Heart left ventricle (tissue), 16 donors: Measurements from ENCODE around the gene SCG3. TPM values are rescaled to one million over a fixed set of nuclear protein-coding genes. Genes with fewer than 3 reads are reported as not detected.

Experiments used
- ATAC-seq, 4 donors: fragments of 200-7000 bp; cut with Tn5 transposase; one replicate each; pipeline ENCODE4 v1.9.1; 2020 to 2022; ENCODE audit warnings: moderate library complexity in 4 of 4, mild to moderate bottlenecking in 3 of 4, moderate number of reproducible peaks in 1 of 4
- DNase-seq, 5 donors: peaks; one replicate each; pipeline ENCODE4 v3.0.0-alpha.2; 2020
- H3K27ac ChIP-seq, 12 donors: fragments of 200-600 bp; sonication (generic) in 4 of 12; one replicate each; pipeline versions ENCODE4 v1.5.0 to v1.8.0; 2016 to 2022; ENCODE audit warnings: mild to moderate bottlenecking in 2 of 12
- H3K27me3 ChIP-seq, 9 donors: fragments of 200-600 bp; sonication (generic) in 2 of 9; one replicate each; pipeline versions ENCODE4 v1.5.1 to v1.8.0; 2016 to 2022; ENCODE audit warnings: mild to moderate bottlenecking in 3 of 9
- H3K36me3 ChIP-seq, 9 donors: fragments of 200-600 bp; sonication (generic) in 2 of 9; one replicate each; pipeline versions ENCODE4 v1.5.0 to v1.8.0; 2018 to 2022; ENCODE audit warnings: mild to moderate bottlenecking in 2 of 9
- H3K4me1 ChIP-seq, 12 donors: fragments of 200-600 bp; sonication (generic) in 4 of 12; one replicate each; pipeline versions ENCODE4 v1.5.0 to v1.8.0; 2016 to 2022; ENCODE audit warnings: mild to moderate bottlenecking in 3 of 12
- H3K4me3 ChIP-seq, 12 donors: fragments of 200-600 bp; sonication (generic) in 4 of 12; one replicate each; pipeline versions ENCODE4 v1.5.0 to v1.8.0; 2017 to 2022; ENCODE audit warnings: mild to moderate bottlenecking in 9 of 12, moderate library complexity in 4 of 12
- H3K9me3 ChIP-seq, 12 donors: fragments of 200-600 bp; sonication (generic) in 4 of 12; one replicate each; pipeline versions ENCODE4 v1.5.0 to v1.8.0; 2016 to 2022; ENCODE audit warnings: mild to moderate bottlenecking in 1 of 12
- POLR2A ChIP-seq, 2 donors: fragments of 450-650 bp; IDR thresholded peaks; one replicate each; pipeline ENCODE4 v1.6.1; 2017; ENCODE audit warnings: antibody characterized with exemption in 2 of 2, mild to moderate bottlenecking in 2 of 2, moderate library complexity in 2 of 2
- WGBS, 4 donors: extraction: QIAGEN DNeasy Blood & Tissue Kit in 2 of 4; methylation state at CpG; one replicate each; pipeline versions ENCODE4 v1.1.5 to v1.1.7; 2013 to 2018; 5-methylcytosine and 5-hydroxymethylcytosine counted together
- intact Hi-C, 10 donors: fragments of 100-400 bp; cut with DNase I; formaldehyde crosslinking; loops; one replicate each; pipeline versions ENCODE4 v1.11.1 to v1.14.2; 2022
- polyA plus RNA-seq, 2 donors: library from polyadenylated mRNA; stranded (reverse); fragments of 200-250 nt; gene quantifications; one replicate each; pipeline ENCODE4 v1.2.3, GENCODE V29; 2013
- total RNA-seq, 9 donors: library from RNA; depleted of rRNA in 2 of 9; stranded (reverse); fragments of >200 nt in 2 of 9; fragmentation: NEBNext Ultra II Directional in 3 of 9; extraction: Animal tissue kit (Norgen Biotek cat#: 25700) in 3 of 9; gene quantifications; one replicate each; pipeline versions ENCODE4 v1.1.0 to v1.2.4, GENCODE V29; 2016 to 2023
- TF ChIP-seq, protein P1 (sequence below), 12 donors: fragments of 200-600 bp; sonication (generic) in 4 of 12; IDR thresholded peaks; one replicate each; pipeline versions ENCODE4 v1.5.0 to v1.8.0; 2018 to 2022; ENCODE audit warnings: antibody characterized with exemption in 12 of 12, mild to moderate bottlenecking in 5 of 12
- donor health status: ischemic (EF 13 %, LVEDD 7.1; RV severe dilation, severe dysfunction).
- donor health status: healthy with polysubstance abuse.
- donor health status: DM: no; HTN: yes; CAD: no.
- donor health status: DM: no; HTN: no; CAD: no.
- donor health status: ischemic (EF 25% LVEDD 6.9; RV normal size, moderate dysfunction).
- donor health status: ischemic (EF 25% LVEDD 5.7; RV mildly dilated, moderate dysfunction).
- donor health status: healthy.
- donor health status: DM: yes; HTN: yes; CAD: no.
- donor health status: ischemic (EF 35%, LVEDD 5.7; RV mildly dilated, moderate dysfunction).
- donor health status: nonischemic (EF 11% LVEDD 7.7; RV severe dilation, severe dysfunction).
- donor health status: DM: yes; HTN: yes; CAD: no.
- donor health status: PGD.
- donor health status: ischemic (EF 29% LVEDD 5.4; RV normal size, mild dysfunction).
- donor health status: nonischemic (EF 23%, LVEDD 6.1; RV moderate dilation, normal function).

Gene SCG3
- total and polyA plus RNA-seq, 11 donors: 0.04 to 0.11 (median 0.10) TPM; not detected in 8

DNA sequence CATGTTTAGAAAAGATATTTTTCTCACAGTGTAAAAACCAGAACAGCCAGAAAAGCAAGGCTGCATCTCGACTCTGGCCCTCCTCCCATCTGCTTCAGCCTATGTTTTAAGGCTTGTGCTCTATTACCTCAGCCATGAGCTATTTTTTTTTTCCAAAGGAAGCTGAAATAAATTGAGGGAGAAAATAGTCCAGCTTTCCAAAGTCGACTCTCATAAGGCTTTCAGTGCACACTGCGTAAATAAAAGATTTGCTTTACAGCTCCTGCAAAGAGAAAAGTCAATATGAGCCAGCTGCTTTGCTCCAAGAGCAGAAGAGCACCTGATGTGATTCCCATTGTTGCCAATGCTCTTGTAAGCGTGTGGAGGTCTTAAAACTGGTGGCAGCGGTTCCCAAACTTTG, 26.7 kb downstream of the SCG3 start:
- no peaks in the 10 kb centered on the region for H3K27me3 ChIP-seq
- H3K36me3 ChIP-seq: no peaks in the 10 kb centered on the region
- peak overlapping the region in 6 of 12 donors; percentile 5 to 46 (median 34) for H3K27ac ChIP-seq
- DNase-seq (no peak), ATAC-seq (peak in 2 of 4 donors; percentile 10 to 32)
- TF ChIP-seq, protein P1, sequence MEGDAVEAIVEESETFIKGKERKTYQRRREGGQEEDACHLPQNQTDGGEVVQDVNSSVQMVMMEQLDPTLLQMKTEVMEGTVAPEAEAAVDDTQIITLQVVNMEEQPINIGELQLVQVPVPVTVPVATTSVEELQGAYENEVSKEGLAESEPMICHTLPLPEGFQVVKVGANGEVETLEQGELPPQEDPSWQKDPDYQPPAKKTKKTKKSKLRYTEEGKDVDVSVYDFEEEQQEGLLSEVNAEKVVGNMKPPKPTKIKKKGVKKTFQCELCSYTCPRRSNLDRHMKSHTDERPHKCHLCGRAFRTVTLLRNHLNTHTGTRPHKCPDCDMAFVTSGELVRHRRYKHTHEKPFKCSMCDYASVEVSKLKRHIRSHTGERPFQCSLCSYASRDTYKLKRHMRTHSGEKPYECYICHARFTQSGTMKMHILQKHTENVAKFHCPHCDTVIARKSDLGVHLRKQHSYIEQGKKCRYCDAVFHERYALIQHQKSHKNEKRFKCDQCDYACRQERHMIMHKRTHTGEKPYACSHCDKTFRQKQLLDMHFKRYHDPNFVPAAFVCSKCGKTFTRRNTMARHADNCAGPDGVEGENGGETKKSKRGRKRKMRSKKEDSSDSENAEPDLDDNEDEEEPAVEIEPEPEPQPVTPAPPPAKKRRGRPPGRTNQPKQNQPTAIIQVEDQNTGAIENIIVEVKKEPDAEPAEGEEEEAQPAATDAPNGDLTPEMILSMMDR (IDR thresholded peaks at IDR 0.05): no peak
- no peak for TF ChIP-seq POLR2A (IDR thresholded peaks at IDR 0.05)
- 65 to 68% (median 67%) methylated on average over 5 of the region's 5 CpGs for WGBS, 4 donors
- intact Hi-C loops: no loop called here
- peaks cover 0 to 12% (median 0%) of the 10 kb centered on the region in 12 donors for H3K4me1 ChIP-seq
- H3K4me3 ChIP-seq: peak overlapping the region in 1 of 12 donors; percentile 24
- no peaks in the 10 kb centered on the region for H3K9me3 ChIP-seq

DNA sequence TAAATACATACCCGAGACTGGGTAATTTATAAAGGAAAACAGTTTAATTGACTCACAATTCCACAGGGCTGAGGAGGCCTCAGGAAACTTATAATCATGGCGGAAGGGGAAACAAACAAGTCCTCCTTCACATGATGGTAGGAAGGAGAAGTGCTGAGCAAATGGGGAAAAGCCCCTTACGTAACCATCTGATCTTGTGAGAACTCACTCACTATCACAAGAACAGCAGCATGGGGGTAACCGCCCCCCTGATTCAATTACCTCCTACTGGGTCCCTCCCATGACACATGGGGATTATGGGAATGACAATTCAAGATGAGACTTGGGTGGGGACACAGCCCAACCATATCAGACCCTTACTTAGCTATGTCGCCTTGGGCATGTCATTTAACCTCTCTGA, 27.7 kb downstream of the SCG3 start:
- TF ChIP-seq, protein P1 (IDR thresholded peaks at IDR 0.05): no peak
- TF ChIP-seq POLR2A (IDR thresholded peaks at IDR 0.05): no peak
- 84 to 94% (median 90%) methylated on average over 5 of the region's 5 CpGs for WGBS, 4 donors
- ATAC-seq (no peak), DNase-seq (no peak)
- no peak overlapping the region for H3K4me3 ChIP-seq
- H3K4me1 ChIP-seq: peaks cover 0 to 12% (median 0%) of the 10 kb centered on the region in 12 donors
- no peaks in the 10 kb centered on the region for H3K27me3 ChIP-seq
- no peaks in the 10 kb centered on the region for H3K9me3 ChIP-seq
- H3K27ac ChIP-seq: peak overlapping the region in 2 of 12 donors; percentile 27 to 40
- H3K36me3 ChIP-seq: no peaks in the 10 kb centered on the region
- intact Hi-C loops: no loop called here

DNA sequence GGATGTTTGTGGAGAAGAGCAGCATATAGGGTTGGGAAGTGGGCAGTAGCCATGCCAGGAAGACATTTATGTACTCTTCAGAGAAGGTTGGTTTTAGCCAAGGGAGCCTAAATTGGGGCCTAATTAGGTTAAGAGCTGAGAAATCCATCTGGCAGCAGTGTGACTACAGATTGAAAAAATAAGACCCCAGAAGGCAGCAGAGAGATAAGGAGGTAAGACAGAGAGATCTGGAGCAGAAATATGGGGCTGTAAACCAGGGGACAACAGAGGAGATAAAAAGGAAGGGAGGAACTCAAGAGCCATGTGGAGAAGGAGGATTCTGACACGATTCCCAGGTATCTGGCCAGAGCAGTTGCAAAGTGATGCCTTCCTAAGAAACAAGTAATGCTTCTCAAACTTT, 32.9 kb downstream of the SCG3 start:
- Histone ChIP-seq H3K9me3 (no peaks in the 10 kb centered on the region), H3K27me3 (no peaks in the 10 kb centered on the region), H3K27ac (no peak overlapping the region), H3K36me3 (no peaks in the 10 kb centered on the region), H3K4me3 (no peak overlapping the region), H3K4me1 (no peaks in the 10 kb centered on the region)
- TF ChIP-seq POLR2A (IDR thresholded peaks at IDR 0.05): no peak
- TF ChIP-seq, protein P1 (IDR thresholded peaks at IDR 0.05): no peak
- no peak for DNase-seq
- intact Hi-C loops: loop anchor here in 1 of 10 donors (10.0 kb wide), 1 partner anchor 61 kb away; no protein-coding TSS in a partner anchor
- no peak for ATAC-seq
- 64 to 79% (median 70%) methylated on average over 1 of the region's 1 CpG for WGBS, 4 donors

DNA sequence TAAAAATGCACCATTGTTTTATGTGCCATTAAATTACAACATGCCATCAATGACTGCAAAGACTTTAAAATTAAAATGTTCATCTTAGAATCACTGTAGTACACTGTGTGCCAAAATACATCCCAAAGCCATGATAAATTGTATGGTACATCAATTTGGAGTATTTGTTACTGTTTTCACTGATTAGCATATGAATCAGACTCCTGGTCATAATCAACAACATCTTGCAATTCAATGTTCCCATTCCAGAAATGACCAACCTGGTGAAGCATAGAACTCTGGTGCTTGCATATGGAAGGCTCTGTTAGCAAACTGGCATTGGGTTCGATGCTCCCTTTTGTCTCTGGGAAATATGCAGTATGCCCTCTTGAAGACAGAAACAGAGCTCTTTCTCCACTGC, 33.6 kb downstream of the SCG3 start:
- H3K27ac ChIP-seq: no peak overlapping the region
- TF ChIP-seq, protein P1 (IDR thresholded peaks at IDR 0.05): no peak
- TF ChIP-seq POLR2A (IDR thresholded peaks at IDR 0.05): no peak
- no peak overlapping the region for H3K4me3 ChIP-seq
- no peaks in the 10 kb centered on the region for H3K36me3 ChIP-seq
- H3K4me1 ChIP-seq: no peaks in the 10 kb centered on the region
- 67 to 92% (median 82%) methylated on average over 1 of the region's 1 CpG for WGBS, 4 donors
- H3K9me3 ChIP-seq: no peaks in the 10 kb centered on the region
- intact Hi-C loops: loop anchor here in 2 of 10 donors (5.0 to 10.0 kb wide), 2 partner anchors 37 to 60 kb away; partner anchors contain the start of gene TMOD2 (in 1 of the 2)
- DNase-seq: no peak
- H3K27me3 ChIP-seq: no peaks in the 10 kb centered on the region
- ATAC-seq: no peak
